ENCODE measurements around the gene SPTSSA. TPM values are rescaled to one million over a fixed set of nuclear protein-coding genes. Genes with fewer than 3 reads are reported as not detected.
"Not testable (repeated sequence)": the region's sequence is repeated elsewhere in the genome, so short reads cannot be mapped to it uniquely, and the experiment has no call there.

Gene SPTSSA
- total RNA-seq, 1 experiment from 2014 or later: 14.0 TPM

GRCh38 chr14:34507459-34507858 lies 45.4 kb upstream of the SPTSSA start:
- H3K4me1 ChIP-seq (ENCODE audit: insufficient read depth, low read length): no peaks in the 10 kb centered on the region
- H3F3A ChIP-seq (ENCODE audit: low read length, unreplicated experiment): no peaks in the 10 kb centered on the region
- no peak overlapping the region for H3K27ac ChIP-seq (ENCODE audit: low read length)
- H3K4me3 ChIP-seq (ENCODE audit: low read length): no peak overlapping the region
- POLR2A ChIA-PET (ENCODE audit: unreplicated experiment): no interaction called here
- peak; percentile 32 for DNase-seq
- TF ChIP-seq, protein P1, sequence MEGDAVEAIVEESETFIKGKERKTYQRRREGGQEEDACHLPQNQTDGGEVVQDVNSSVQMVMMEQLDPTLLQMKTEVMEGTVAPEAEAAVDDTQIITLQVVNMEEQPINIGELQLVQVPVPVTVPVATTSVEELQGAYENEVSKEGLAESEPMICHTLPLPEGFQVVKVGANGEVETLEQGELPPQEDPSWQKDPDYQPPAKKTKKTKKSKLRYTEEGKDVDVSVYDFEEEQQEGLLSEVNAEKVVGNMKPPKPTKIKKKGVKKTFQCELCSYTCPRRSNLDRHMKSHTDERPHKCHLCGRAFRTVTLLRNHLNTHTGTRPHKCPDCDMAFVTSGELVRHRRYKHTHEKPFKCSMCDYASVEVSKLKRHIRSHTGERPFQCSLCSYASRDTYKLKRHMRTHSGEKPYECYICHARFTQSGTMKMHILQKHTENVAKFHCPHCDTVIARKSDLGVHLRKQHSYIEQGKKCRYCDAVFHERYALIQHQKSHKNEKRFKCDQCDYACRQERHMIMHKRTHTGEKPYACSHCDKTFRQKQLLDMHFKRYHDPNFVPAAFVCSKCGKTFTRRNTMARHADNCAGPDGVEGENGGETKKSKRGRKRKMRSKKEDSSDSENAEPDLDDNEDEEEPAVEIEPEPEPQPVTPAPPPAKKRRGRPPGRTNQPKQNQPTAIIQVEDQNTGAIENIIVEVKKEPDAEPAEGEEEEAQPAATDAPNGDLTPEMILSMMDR (conservative IDR thresholded peaks at IDR 0.05; ENCODE audit: low read depth, low read length): no peak
- TF ChIP-seq EZH2 (IDR thresholded peaks at IDR 0.05; ENCODE audit: low read length, unreplicated experiment) (no peak), EZH2phosphoT487 (IDR thresholded peaks at IDR 0.05; ENCODE audit: borderline replicate concordance, low read length) (no peak)
- H2AFZ ChIP-seq (ENCODE audit: low read length): no peak overlapping the region
- intact Hi-C loops (cut with micrococcal nuclease): no loop called here
- H3K9me3 ChIP-seq (ENCODE audit: low read length): no peaks in the 10 kb centered on the region
- no peaks in the 10 kb centered on the region for H3K79me2 ChIP-seq (ENCODE audit: low read length)
- peak; percentile 57; the same call in 1 of the 2 replicates for ATAC-seq
- no TSS peak for BruUV-seq (replicated peaks)
- CTCF ChIA-PET: no interaction called here
- H4K20me1 ChIP-seq (ENCODE audit: low read length): no peaks in the 10 kb centered on the region
- H3K9me2 ChIP-seq (replicated peaks; ENCODE audit: low read length): no peaks in the 10 kb centered on the region
- no peak overlapping the region for H3K9ac ChIP-seq (ENCODE audit: low read length)
- H3K36me3 ChIP-seq (ENCODE audit: low read depth, low read length): no peaks in the 10 kb centered on the region
- no peaks in the 10 kb centered on the region for H3K27me3 ChIP-seq (ENCODE audit: low read length)
- H3K4me2 ChIP-seq (ENCODE audit: low read length): no peak overlapping the region

GRCh38 chr14:34505124-34505491 lies 43.1 kb upstream of the SPTSSA start:
- ATAC-seq; H2AFZ ChIP-seq (ENCODE audit: low read length); intact Hi-C loops (cut with micrococcal nuclease); H3K9me3 ChIP-seq (ENCODE audit: low read length); H3K27ac ChIP-seq (ENCODE audit: low read length); H3K79me2 ChIP-seq (ENCODE audit: low read length); DNase-seq; H3K4me3 ChIP-seq (ENCODE audit: low read length); H3K4me1 ChIP-seq (ENCODE audit: insufficient read depth, low read length); H4K20me1 ChIP-seq (ENCODE audit: low read length); H3K9me2 ChIP-seq (replicated peaks; ENCODE audit: low read length); H3K4me2 ChIP-seq (ENCODE audit: low read length); POLR2A ChIA-PET (ENCODE audit: unreplicated experiment); H3K9ac ChIP-seq (ENCODE audit: low read length); CTCF ChIA-PET; H3K36me3 ChIP-seq (ENCODE audit: low read depth, low read length); H3F3A ChIP-seq (ENCODE audit: low read length, unreplicated experiment); BruUV-seq (replicated peaks); H3K27me3 ChIP-seq (ENCODE audit: low read length): not testable (repeated sequence)

GRCh38 chr14:34504027-34504426 lies 42.0 kb upstream of the SPTSSA start:
- CTCF ChIA-PET; POLR2A ChIA-PET (ENCODE audit: unreplicated experiment): not testable (repeated sequence)

GRCh38 chr14:34502545-34503225 lies 40.6 kb upstream of the SPTSSA start:
- H4K20me1 ChIP-seq (ENCODE audit: low read length): no peaks in the 10 kb centered on the region
- no peaks in the 10 kb centered on the region for H3K9me2 ChIP-seq (replicated peaks; ENCODE audit: low read length)
- H3K79me2 ChIP-seq (ENCODE audit: low read length): no peaks in the 10 kb centered on the region
- H3F3A ChIP-seq (ENCODE audit: low read length, unreplicated experiment): no peaks in the 10 kb centered on the region
- H3K36me3 ChIP-seq (ENCODE audit: low read depth, low read length): no peaks in the 10 kb centered on the region
- no peak for ATAC-seq
- no TSS peak for BruUV-seq (replicated peaks)
- CTCF ChIA-PET: no interaction called here
- intact Hi-C loops (cut with micrococcal nuclease): no loop called here
- no peak overlapping the region for H3K4me3 ChIP-seq (ENCODE audit: low read length)
- H3K9me3 ChIP-seq (ENCODE audit: low read length): no peaks in the 10 kb centered on the region
- TF ChIP-seq EZH2phosphoT487 (IDR thresholded peaks at IDR 0.05; ENCODE audit: borderline replicate concordance, low read length): no peak
- TF ChIP-seq, protein P1 (conservative IDR thresholded peaks at IDR 0.05; ENCODE audit: low read depth, low read length): no peak
- no peak for TF ChIP-seq EZH2 (IDR thresholded peaks at IDR 0.05; ENCODE audit: low read length, unreplicated experiment)
- H3K27me3 ChIP-seq (ENCODE audit: low read length): no peaks in the 10 kb centered on the region
- H3K4me2 ChIP-seq (ENCODE audit: low read length): no peak overlapping the region
- no peak overlapping the region for H3K9ac ChIP-seq (ENCODE audit: low read length)
- H2AFZ ChIP-seq (ENCODE audit: low read length): no peak overlapping the region
- H3K4me1 ChIP-seq (ENCODE audit: insufficient read depth, low read length): peaks cover 10% of the 10 kb centered on the region
- POLR2A ChIA-PET (ENCODE audit: unreplicated experiment): no interaction called here
- H3K27ac ChIP-seq (ENCODE audit: low read length): no peak overlapping the region
- no peak for DNase-seq

More at GRCh38 chr14:34504027-34504426, 42.0 kb upstream of the SPTSSA start:
- H3F3A ChIP-seq (ENCODE audit: low read length, unreplicated experiment); H3K79me2 ChIP-seq (ENCODE audit: low read length); H3K9me2 ChIP-seq (replicated peaks; ENCODE audit: low read length); intact Hi-C loops (cut with micrococcal nuclease); H3K4me2 ChIP-seq (ENCODE audit: low read length); H3K36me3 ChIP-seq (ENCODE audit: low read depth, low read length); H3K9ac ChIP-seq (ENCODE audit: low read length); H3K27ac ChIP-seq (ENCODE audit: low read length); H3K4me3 ChIP-seq (ENCODE audit: low read length); H3K27me3 ChIP-seq (ENCODE audit: low read length); H2AFZ ChIP-seq (ENCODE audit: low read length); DNase-seq; H4K20me1 ChIP-seq (ENCODE audit: low read length); H3K4me1 ChIP-seq (ENCODE audit: insufficient read depth, low read length); BruUV-seq (replicated peaks); ATAC-seq; H3K9me3 ChIP-seq (ENCODE audit: low read length): not testable (repeated sequence)
